Psoas muscle (tissue), 8 donors: ENCODE results near the gene ALG1L2. TPM values are rescaled to one million over a fixed set of nuclear protein-coding genes. Genes with fewer than 3 reads are reported as not detected.
"Not testable (repeated sequence)": the region's sequence is repeated elsewhere in the genome, so short reads cannot be mapped to it uniquely, and the experiment has no call there.

Experiments used
- ATAC-seq, 4 donors: fragments of 200-7000 bp; cut with Tn5 transposase; one replicate each; pipeline ENCODE4 v1.9.1; 2020; ENCODE audit warnings: moderate library complexity in 3 of 4, mild to moderate bottlenecking in 2 of 4
- DNase-seq, 2 donors: peaks; one replicate each; pipeline ENCODE4 v3.0.0-alpha.2; 2020
- H3K27ac ChIP-seq: fragments of 200-600 bp; one replicate; pipeline ENCODE4 v1.8.0; 2022
- H3K27me3 ChIP-seq, 3 donors: fragments of 200-600 bp in 1 of 3; one replicate each; pipeline versions ENCODE4 v1.6.1 to v1.8.0; 2013 to 2022; ENCODE audit warnings: low read length in 2 of 3, mild to moderate bottlenecking in 2 of 3, moderate library complexity in 1 of 3; ENCODE audit not compliant: insufficient read depth in 3 of 3
- H3K36me3 ChIP-seq, 2 donors: fragments of 200-600 bp in 1 of 2; one replicate each; pipeline versions ENCODE4 v1.6.1 to v1.8.0; 2013 to 2022; ENCODE audit warnings: low read depth in 1 of 2, mild to moderate bottlenecking in 1 of 2, moderate library complexity in 1 of 2; ENCODE audit not compliant: insufficient read depth in 1 of 2
- H3K4me1 ChIP-seq: fragments of 200-600 bp; one replicate; pipeline ENCODE4 v1.8.0; 2022
- H3K4me3 ChIP-seq: fragments of 200-600 bp; one replicate; pipeline ENCODE4 v1.8.0; 2022; ENCODE audit warnings: mild to moderate bottlenecking
- H3K9me3 ChIP-seq: fragments of 200-600 bp; one replicate; pipeline ENCODE4 v1.8.0; 2022
- WGBS, 3 donors: extraction: QIAGEN DNeasy Blood & Tissue Kit; methylation state at CpG; one replicate each; pipeline versions ENCODE4 v1.1.6 to v1.1.7; 2013; 5-methylcytosine and 5-hydroxymethylcytosine counted together
- intact Hi-C, 2 donors: fragments of 100-400 bp; cut with DNase I; formaldehyde crosslinking; loops; one replicate each; pipeline versions ENCODE4 v1.11.0 to v1.14.2; 2022
- polyA plus RNA-seq, 3 donors: library from polyadenylated mRNA; stranded (reverse); fragments of 200-250 nt; gene quantifications; one replicate each; pipeline ENCODE4 v1.2.3, GENCODE V29; 2013
- total RNA-seq, 4 donors: library from RNA; stranded (reverse); fragmentation: NEBNext Ultra II Directional in 2 of 4; extraction: Animal tissue kit (Norgen Biotek cat#: 25700) in 2 of 4; gene quantifications; one replicate each; pipeline versions ENCODE4 v1.2.1 to v1.2.4, GENCODE V29; 2021 to 2023
- donor health status: healthy with polysubstance abuse.
- donor health status: DM: no; HTN: no; CAD: no; lungs with moderate emphysema.
- donor health status: Bipolar disorder and iron deficiency.
- donor health status: healthy.
- donor health status: DM: yes; HTN: yes; CAD: no.
- donor health status: DM: no; HTN: no; CAD: no.
- donor health status: DM: no; HTN: no; CAD: no.
- donor health status: DM: yes; HTN: yes; CAD: no.

Gene ALG1L2
- total and polyA plus RNA-seq, 7 donors = not detected

DNA sequence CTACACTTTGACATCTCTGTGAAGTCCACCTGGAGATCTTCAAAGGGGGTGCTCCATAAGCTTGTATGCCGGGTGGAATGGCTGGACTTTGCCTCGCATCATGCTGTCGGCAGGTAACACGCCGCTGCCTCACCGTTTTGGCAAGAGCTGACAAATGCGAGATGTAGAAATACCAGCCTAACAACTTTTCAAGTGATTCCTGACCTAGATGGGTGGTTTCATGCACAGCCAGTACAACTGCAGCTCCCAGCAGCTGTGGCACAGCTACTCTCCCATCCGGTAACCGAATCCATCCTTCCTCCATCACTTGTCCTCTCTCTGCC lies 62.7 kb downstream of the ALG1L2 start:
- intact Hi-C loops, ATAC-seq, H3K9me3 ChIP-seq, H3K36me3 ChIP-seq, H3K27ac ChIP-seq, H3K4me1 ChIP-seq, H3K4me3 ChIP-seq, H3K27me3 ChIP-seq, DNase-seq: not testable (repeated sequence)
- 89 to 91% (median 90%) methylated on average over 9 of the region's 9 CpGs for WGBS, 3 donors

DNA sequence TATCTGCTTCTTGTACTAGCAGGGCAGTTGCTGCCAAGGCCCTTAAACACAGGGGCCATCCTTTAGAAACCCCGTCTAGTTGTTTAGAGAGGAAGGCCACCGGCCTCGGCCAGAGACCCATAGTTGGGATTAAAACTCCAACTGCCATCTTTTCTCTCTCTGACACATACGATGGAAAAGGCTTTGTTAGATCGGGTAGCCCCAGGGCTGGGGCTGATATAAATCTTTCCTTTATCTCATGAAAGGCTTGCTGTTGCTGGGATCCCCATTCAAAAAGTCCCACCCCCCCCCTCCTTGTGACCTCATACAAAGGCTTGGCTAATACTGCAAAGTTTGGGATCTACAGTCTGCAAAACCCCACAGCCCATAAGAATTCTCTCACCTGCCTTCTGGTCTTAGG lies 63.8 kb downstream of the ALG1L2 start:
- H3K27me3 ChIP-seq, H3K27ac ChIP-seq, H3K36me3 ChIP-seq, H3K9me3 ChIP-seq, ATAC-seq, DNase-seq, intact Hi-C loops, H3K4me1 ChIP-seq, H3K4me3 ChIP-seq: not testable (repeated sequence)
- 73 to 85% (median 84%) methylated on average over 5 of the region's 5 CpGs for WGBS, 3 donors

DNA sequence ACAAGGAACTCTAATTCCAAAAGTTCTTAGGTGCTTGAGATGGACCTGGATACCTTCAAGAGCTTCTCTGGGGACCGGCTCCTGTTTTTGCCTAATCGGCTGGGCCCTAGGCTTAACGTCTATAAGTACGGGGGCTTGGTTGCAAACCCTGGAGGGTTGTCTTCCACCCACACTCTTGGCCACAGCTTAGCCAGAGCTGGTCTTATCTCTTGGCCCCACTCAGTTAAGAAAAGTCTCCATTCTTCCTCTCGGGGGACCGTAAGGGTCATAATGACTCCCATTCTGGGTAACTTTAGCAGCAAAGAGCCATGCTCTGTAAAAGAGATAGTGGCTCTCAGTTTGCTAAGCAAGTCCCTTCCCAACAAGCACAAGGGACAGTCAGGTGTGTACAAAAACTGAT lies 64.8 kb downstream of the ALG1L2 start:
- H3K27ac ChIP-seq, H3K36me3 ChIP-seq, intact Hi-C loops, DNase-seq, H3K27me3 ChIP-seq, ATAC-seq, H3K9me3 ChIP-seq, H3K4me3 ChIP-seq, H3K4me1 ChIP-seq: not testable (repeated sequence)
- 78 to 80% (median 80%) methylated on average over 6 of the region's 6 CpGs for WGBS, 3 donors

Other genes with a start within 250 kb of the ALG1L2 start
- 10 to 100 TPM; 38.1 to 55.0 (median 44.9) TPM for gene TMCC1, start 188.1 kb upstream of the ALG1L2 start, total RNA-seq
- gene TMCC1, start 188.1 kb upstream of the ALG1L2 start, polyA plus RNA-seq = 10 to 100 TPM; 12.4 to 31.4 (median 13.8) TPM
- gene TRH, start 107.1 kb upstream of the ALG1L2 start, total RNA-seq = not detected
- not detected for gene TRH, start 107.1 kb upstream of the ALG1L2 start, polyA plus RNA-seq